ENCODE data around the gene DDX47. TPM values are rescaled to one million over a fixed set of nuclear protein-coding genes. Genes with fewer than 3 reads are reported as not detected.
"Not testable (repeated sequence)": the region's sequence is repeated elsewhere in the genome, so short reads cannot be mapped to it uniquely, and the experiment has no call there.

Gene DDX47
- total and polyA plus RNA-seq, 2 of the 13 experiments (the other 11 are each of a cell fraction or from before 2014, with no cell fraction given): 48.5 to 78.7 TPM

- no peak for TF ChIP-seq ZBED4 (CRISPR knock-in tag; IDR thresholded peaks at IDR 0.05; ENCODE audit: borderline replicate concordance)
Measured at GRCh38 chr12:12819752-12820311, 6.7 kb downstream of the DDX47 start (continued).

DNA sequence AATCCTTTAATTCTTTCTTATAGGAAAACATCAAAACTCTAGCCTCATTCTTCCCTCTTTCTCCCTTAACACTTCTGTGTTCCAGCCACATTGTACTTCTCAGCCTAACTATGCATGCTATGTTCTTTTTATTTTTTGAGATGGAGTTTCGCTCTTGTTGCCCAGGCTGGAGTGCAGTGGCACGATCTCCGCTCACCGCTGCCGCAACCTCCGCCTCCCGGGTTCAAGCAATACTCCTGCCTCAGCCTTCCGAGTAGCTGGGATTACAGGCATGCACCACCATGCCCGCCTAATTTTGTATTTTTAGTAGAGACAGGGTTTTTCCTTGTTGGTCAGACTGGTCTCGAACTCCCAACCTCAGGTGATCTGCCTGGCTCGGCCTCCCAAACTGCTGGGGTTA lies 7.2 kb downstream of the DDX47 start:
- in situ Hi-C loops (cut with HindIII; ENCODE audit: extremely low pct_ligation_motif_present, low pct_unique_long_range_greater_than_20kb); intact Hi-C loops (cut with micrococcal nuclease; ENCODE audit: unreplicated experiment): not testable (repeated sequence)

More for the DNA sequence above, 7.2 kb downstream of the DDX47 start:
- H2AFZ ChIP-seq (ENCODE audit: low read length); H3K4me3 ChIP-seq (replicated peaks in 1 of 3; ENCODE audit: insufficient read depth in 1 of 3, low read depth in 2 of 3, low read length in 3 of 3); H3K27ac ChIP-seq (ENCODE audit: extremely low read length, insufficient read depth, low read length); ATAC-seq; BruUV-seq (replicated peaks); H3K9ac ChIP-seq (ENCODE audit: insufficient read depth, low read depth, low read length); H4K20me1 ChIP-seq (ENCODE audit: insufficient read depth, low read length); H3K9me3 ChIP-seq (ENCODE audit: low read length); CTCF ChIA-PET (ENCODE audit: low intra/inter-chr PET ratio, low total read pairs); H3K27me3 ChIP-seq (ENCODE audit: control insufficient read depth in 1 of 2, insufficient read depth in 2 of 2, low read length in 2 of 2); H3K4me2 ChIP-seq (ENCODE audit: low read depth, low read length); DNase-seq (ENCODE audit: low spot score); POLR2A ChIA-PET; FAIRE-seq: not testable (repeated sequence)
- H3K79me2 ChIP-seq (ENCODE audit: insufficient read depth, low read length): peaks cover 34% of the 10 kb centered on the region
- peaks cover 16 to 78% of the 10 kb centered on the region in 2 experiments for H3K36me3 ChIP-seq (replicated peaks in 1 of 2; ENCODE audit: control insufficient read depth in 1 of 2, insufficient read depth in 2 of 2, low read length in 2 of 2)
- peaks cover 11% of the 10 kb centered on the region for H3K4me1 ChIP-seq (ENCODE audit: insufficient read depth, low read length)
- WGBS (ENCODE audit: low lambda C conversion rate): 99% methylated on average over 11 of the region's 11 CpGs

All from HepG2 (cell line).